Vagina (tissue), 2 donors: ENCODE measurements around the gene DDX55. TPM values are rescaled to one million over a fixed set of nuclear protein-coding genes. Genes with fewer than 3 reads are reported as not detected.
"Not testable (repeated sequence)": the region's sequence is repeated elsewhere in the genome, so short reads cannot be mapped to it uniquely, and the experiment has no call there.

Experiments used
- DNase-seq, 2 donors: peaks; one replicate each; pipeline ENCODE4 v3.0.0-alpha.2; 2017; ENCODE audit errors: extremely low spot score in 2 of 2
- H3K27ac ChIP-seq: fragments of 200-600 bp; sonication (generic); one replicate; pipeline ENCODE4 v1.5.1; 2019
- H3K27me3 ChIP-seq: fragments of 200-600 bp; sonication (generic); one replicate; pipeline ENCODE4 v1.5.1; 2019
- H3K36me3 ChIP-seq, 2 donors: fragments of 200-600 bp; sonication (generic); one replicate each; pipeline ENCODE4 v1.5.1; 2017 to 2019
- H3K4me1 ChIP-seq: fragments of 200-600 bp; sonication (generic); one replicate; pipeline ENCODE4 v1.5.1; 2019
- H3K4me3 ChIP-seq, 2 donors: fragments of 200-600 bp; sonication (generic); 1 replicate in 1 of 2; 2 replicates in 1 of 2; pipeline ENCODE4 v1.5.1; 2016 to 2019
- H3K9me3 ChIP-seq: fragments of 200-600 bp; sonication (generic); one replicate; pipeline ENCODE4 v1.5.1; 2019
- POLR2A ChIP-seq, 2 donors: fragments of 450-650 bp; IDR thresholded peaks; one replicate each; pipeline ENCODE4 v1.6.1; 2017; ENCODE audit warnings: antibody characterized with exemption in 2 of 2, mild to moderate bottlenecking in 2 of 2, moderate library complexity in 2 of 2
- POLR2AphosphoS5 ChIP-seq, 2 donors: sonication (generic); formaldehyde crosslinking; IDR thresholded peaks; one replicate each; pipeline ENCODE4 v1.9.0; 2017; ENCODE audit warnings: antibody characterized with exemption in 2 of 2, mild to moderate bottlenecking in 2 of 2, low read depth in 1 of 2; ENCODE audit not compliant: insufficient read depth in 1 of 2
- intact Hi-C: fragments of 100-400 bp; cut with DNase I; formaldehyde crosslinking; loops from one replicate; pipeline ENCODE4 v1.15.1; 2023
- total RNA-seq: library from RNA; depleted of rRNA; stranded (reverse); fragments of >200 nt; gene quantifications from one replicate; pipeline ENCODE4 v1.2.3, GENCODE V29; 2016
- TF ChIP-seq, protein P1 (sequence below), 3 experiments: fragments of 450-650 bp in 2 of 3; fragments of 200-600 bp in 1 of 3; sonication (generic) in 1 of 3; IDR thresholded peaks; one replicate each; pipeline ENCODE4 v1.5.1; 2017 to 2019; ENCODE audit warnings: antibody characterized with exemption in 3 of 3, mild to moderate bottlenecking in 2 of 3, moderate library complexity in 2 of 3

The DDX55 gene
- total RNA-seq, 1 donor from 2014 or later, result 16.5 TPM

DNA sequence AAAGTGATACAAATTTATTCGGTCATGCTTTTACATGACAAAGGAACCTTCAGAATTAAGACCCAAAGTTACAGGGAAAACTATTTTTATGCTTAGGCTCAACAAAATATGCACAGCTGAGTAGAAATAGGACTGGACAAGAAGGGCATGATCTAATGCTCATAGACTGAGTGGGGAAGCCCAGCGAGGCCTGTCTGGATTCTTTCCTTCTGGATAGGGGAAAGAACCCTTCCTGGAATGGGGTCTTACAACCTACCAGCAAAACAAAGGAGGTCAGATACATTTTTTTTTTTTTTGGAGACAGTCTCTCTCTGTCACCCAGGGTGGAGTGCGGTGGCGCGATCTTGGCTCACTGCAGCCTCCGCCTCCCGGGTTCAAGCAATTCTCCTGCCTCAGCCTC, 2.2 kb upstream of the DDX55 start:
- Histone ChIP-seq H3K36me3 (peaks cover 0 to 41% of the 10 kb centered on the region in 2 donors), H3K9me3 (no peaks in the 10 kb centered on the region), H3K4me3 (no peak overlapping the region), H3K4me1 (peaks cover 29% of the 10 kb centered on the region), H3K27me3 (no peaks in the 10 kb centered on the region), H3K27ac (no peak overlapping the region)
- intact Hi-C loops, result loop anchor here (10.0 kb wide), 1 partner anchor 335 kb away; no protein-coding TSS in a partner anchor
- TF ChIP-seq, protein P1, sequence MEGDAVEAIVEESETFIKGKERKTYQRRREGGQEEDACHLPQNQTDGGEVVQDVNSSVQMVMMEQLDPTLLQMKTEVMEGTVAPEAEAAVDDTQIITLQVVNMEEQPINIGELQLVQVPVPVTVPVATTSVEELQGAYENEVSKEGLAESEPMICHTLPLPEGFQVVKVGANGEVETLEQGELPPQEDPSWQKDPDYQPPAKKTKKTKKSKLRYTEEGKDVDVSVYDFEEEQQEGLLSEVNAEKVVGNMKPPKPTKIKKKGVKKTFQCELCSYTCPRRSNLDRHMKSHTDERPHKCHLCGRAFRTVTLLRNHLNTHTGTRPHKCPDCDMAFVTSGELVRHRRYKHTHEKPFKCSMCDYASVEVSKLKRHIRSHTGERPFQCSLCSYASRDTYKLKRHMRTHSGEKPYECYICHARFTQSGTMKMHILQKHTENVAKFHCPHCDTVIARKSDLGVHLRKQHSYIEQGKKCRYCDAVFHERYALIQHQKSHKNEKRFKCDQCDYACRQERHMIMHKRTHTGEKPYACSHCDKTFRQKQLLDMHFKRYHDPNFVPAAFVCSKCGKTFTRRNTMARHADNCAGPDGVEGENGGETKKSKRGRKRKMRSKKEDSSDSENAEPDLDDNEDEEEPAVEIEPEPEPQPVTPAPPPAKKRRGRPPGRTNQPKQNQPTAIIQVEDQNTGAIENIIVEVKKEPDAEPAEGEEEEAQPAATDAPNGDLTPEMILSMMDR (IDR thresholded peaks at IDR 0.05), result no peak
- no peak for TF ChIP-seq POLR2AphosphoS5 (IDR thresholded peaks at IDR 0.05; ENCODE audit: insufficient read depth in 1 of 2, low read depth in 1 of 2)
- no peak for TF ChIP-seq POLR2A (IDR thresholded peaks at IDR 0.05)
- DNase-seq, result no peak

DNA sequence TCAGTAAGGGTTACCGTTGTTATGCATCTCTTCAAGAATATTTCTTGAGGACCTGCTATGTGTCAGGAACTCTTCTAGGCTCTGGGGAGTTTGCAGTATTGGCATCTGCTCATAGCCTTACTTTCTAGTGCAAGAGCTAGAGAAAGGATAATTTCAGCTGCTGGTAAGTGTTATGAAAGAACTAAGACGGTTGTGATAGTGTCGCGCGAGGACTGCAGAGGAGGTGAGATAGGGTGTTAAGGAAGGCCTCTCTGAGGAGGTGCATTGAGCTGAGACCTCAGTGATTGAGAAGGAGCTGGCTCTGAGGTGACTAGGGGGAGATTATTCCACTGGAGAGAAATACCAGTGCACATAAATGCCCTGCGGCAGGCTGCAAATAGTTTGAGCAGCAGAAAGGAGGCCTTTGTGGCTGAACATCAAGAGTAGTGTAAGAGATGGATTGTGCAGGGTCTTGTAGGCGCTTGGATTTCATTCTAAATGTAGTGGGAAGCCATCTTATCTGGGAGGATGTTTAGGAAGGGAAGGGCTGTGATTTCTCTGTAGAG, 824 bp downstream of the DDX55 start:
- peaks cover 0 to 44% of the 10 kb centered on the region in 2 donors for H3K36me3 ChIP-seq
- peak overlapping the region; percentile 73 for H3K27ac ChIP-seq
- H3K4me3 ChIP-seq, result peak overlapping the region; percentile 72 to 91
- H3K4me1 ChIP-seq, result peaks cover 29% of the 10 kb centered on the region
- no peak for DNase-seq
- no peaks in the 10 kb centered on the region for H3K27me3 ChIP-seq
- TF ChIP-seq, protein P1 (IDR thresholded peaks at IDR 0.05), result no peak
- TF ChIP-seq POLR2A (IDR thresholded peaks at IDR 0.05) (no peak), POLR2AphosphoS5 (IDR thresholded peaks at IDR 0.05; ENCODE audit: insufficient read depth in 1 of 2, low read depth in 1 of 2) (no peak)
- intact Hi-C loops, result loop anchor here (10.0 kb wide), 1 partner anchor 338 kb away; no protein-coding TSS in a partner anchor
- no peaks in the 10 kb centered on the region for H3K9me3 ChIP-seq

DNA sequence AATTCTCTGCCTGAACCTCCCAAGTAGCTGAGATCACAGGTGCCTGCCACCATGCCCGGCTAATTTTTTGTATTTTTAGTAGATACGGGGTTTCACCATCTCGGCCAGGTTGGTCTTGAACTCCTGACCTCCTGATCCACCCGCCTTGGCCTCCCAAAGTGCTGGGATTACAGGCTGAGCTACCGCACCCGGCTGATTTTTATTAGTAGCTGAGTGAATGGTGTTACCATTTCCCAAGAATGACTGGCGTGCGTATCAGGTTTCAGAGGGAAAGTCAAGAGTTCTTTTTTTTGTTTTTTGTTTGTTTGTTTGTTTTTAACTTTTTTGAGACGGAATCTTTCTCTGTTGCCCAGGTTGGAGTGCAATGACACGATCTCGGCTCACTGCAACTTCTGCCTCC, 1.6 kb downstream of the DDX55 start:
- not testable (repeated sequence) for H3K9me3 ChIP-seq, H3K4me3 ChIP-seq, H3K27me3 ChIP-seq, DNase-seq, H3K27ac ChIP-seq
- peaks cover 29% of the 10 kb centered on the region for H3K4me1 ChIP-seq
- peaks cover 0 to 44% of the 10 kb centered on the region in 2 donors for H3K36me3 ChIP-seq
- intact Hi-C loops, result loop anchor here (10.0 kb wide), 1 partner anchor 339 kb away; no protein-coding TSS in a partner anchor

DNA sequence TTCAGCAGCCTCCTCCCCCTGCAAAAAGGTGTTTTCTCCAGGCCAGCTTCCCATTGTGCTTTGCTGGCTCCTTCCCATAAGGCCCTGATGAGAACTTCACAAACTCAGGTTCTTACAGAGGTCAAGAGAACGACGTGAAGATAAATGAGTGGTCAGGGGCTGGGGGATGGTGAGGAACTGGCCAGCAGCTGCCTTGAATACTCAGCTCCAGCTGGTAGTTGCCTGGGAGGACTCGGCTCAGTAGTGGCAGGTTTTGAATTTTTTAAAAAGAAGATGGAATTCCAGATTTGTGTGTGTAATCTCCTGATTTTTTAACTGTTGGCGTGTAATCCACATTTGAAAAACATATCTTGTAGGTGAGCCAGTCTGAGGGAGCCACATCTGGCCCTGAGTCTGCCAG, 5.9 kb downstream of the DDX55 start:
- H3K36me3 ChIP-seq, result peaks cover 0 to 85% of the 10 kb centered on the region in 2 donors
- H3K4me1 ChIP-seq, result peaks cover 17% of the 10 kb centered on the region
- DNase-seq, result no peak
- no peaks in the 10 kb centered on the region for H3K9me3 ChIP-seq
- H3K27ac ChIP-seq, result no peak overlapping the region
- H3K27me3 ChIP-seq, result no peaks in the 10 kb centered on the region
- H3K4me3 ChIP-seq, result no peak overlapping the region
- TF ChIP-seq POLR2A (IDR thresholded peaks at IDR 0.05), result no peak
- no peak for TF ChIP-seq POLR2AphosphoS5 (IDR thresholded peaks at IDR 0.05; ENCODE audit: insufficient read depth in 1 of 2, low read depth in 1 of 2)
- TF ChIP-seq, protein P1 (IDR thresholded peaks at IDR 0.05), result no peak
- intact Hi-C loops, result loop anchor here (10.0 kb wide), 1 partner anchor 343 kb away; no protein-coding TSS in a partner anchor

DNA sequence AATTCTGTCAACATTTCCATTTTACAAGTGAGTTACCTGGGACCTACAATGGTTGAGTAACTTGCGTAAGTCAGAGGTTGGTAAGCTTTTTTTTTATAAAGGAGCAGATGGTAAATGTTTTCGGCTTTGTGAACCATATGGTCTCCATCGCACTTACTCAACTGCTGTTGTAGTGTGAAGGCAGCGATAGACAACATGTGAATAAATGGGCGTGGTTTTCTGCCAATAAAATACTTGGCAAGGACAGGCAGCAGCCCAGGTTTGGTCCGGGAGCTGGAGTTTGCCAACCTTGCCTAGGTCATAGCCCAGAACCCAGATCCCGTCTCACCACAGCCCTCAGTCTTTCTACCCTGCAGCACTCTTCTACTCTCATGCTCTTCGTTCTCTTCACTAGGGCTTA, 6.3 kb downstream of the DDX55 start:
- TF ChIP-seq POLR2AphosphoS5 (IDR thresholded peaks at IDR 0.05; ENCODE audit: insufficient read depth in 1 of 2, low read depth in 1 of 2) (no peak), POLR2A (IDR thresholded peaks at IDR 0.05) (no peak)
- TF ChIP-seq, protein P1 (IDR thresholded peaks at IDR 0.05), result no peak
- intact Hi-C loops, result loop anchor here (10.0 kb wide), 1 partner anchor 343 kb away; no protein-coding TSS in a partner anchor
- Histone ChIP-seq H3K4me1 (peaks cover 13% of the 10 kb centered on the region), H3K27ac (no peak overlapping the region), H3K36me3 (peaks cover 0 to 89% of the 10 kb centered on the region in 2 donors), H3K27me3 (no peaks in the 10 kb centered on the region), H3K4me3 (no peak overlapping the region), H3K9me3 (no peaks in the 10 kb centered on the region)
- DNase-seq, result no peak
